Measurements from ENCODE around the gene ADGRF5. TPM values are rescaled to one million over a fixed set of nuclear protein-coding genes. Genes with fewer than 3 reads are reported as not detected.

Gene ADGRF5
- total and polyA plus RNA-seq, 8 donors = 2.2 to 7.6 (median 4.0) TPM

- no peaks in the 10 kb centered on the region for H3K9me3 ChIP-seq
- H3K4me3 ChIP-seq = no peak overlapping the region
- no peak overlapping the region for H3K27ac ChIP-seq
- FAIRE-seq = no peak
- H3K4me1 ChIP-seq = no peaks in the 10 kb centered on the region
- no peak for ATAC-seq
- no peak for DNase-seq
- H3K27me3 ChIP-seq = no peaks in the 10 kb centered on the region
- 27 to 38% methylated on average over 2 of the region's 2 CpGs for WGBS, 2 donors
- H3K36me3 ChIP-seq = no peaks in the 10 kb centered on the region
- TF ChIP-seq CTCF (IDR thresholded peaks at IDR 0.05) = no peak
- intact Hi-C loops (cut with DNase I) = no loop called here
Measured at GRCh38 chr6:46898006-46898405, 23.7 kb downstream of the ADGRF5 start.

DNA sequence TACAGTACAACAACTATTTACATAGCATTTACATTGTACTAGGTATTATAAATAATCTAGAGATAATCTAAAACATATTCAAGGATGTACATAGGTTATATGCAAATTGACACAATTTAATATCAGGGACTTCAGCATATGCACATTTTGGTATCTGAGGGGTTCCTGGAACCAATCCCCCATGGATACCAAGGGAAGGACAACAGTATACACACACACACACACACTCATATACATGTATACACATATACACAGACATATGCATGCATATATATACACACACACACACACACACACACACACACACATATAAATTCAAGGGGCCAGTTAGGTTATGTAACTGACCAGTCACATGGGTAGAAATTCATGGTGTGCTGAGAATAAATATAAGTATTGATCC lies 24.9 kb downstream of the ADGRF5 start:
- DNase-seq (no peak), ATAC-seq (no peak), FAIRE-seq (no peak)
- Histone ChIP-seq H3K27ac (no peak overlapping the region), H3K36me3 (no peaks in the 10 kb centered on the region), H3K4me1 (no peaks in the 10 kb centered on the region), H3K4me3 (no peak overlapping the region), H3K27me3 (peaks cover 0 to 4% (median 0%) of the 10 kb centered on the region in 4 donors), H3K9me3 (no peaks in the 10 kb centered on the region)
- intact Hi-C loops (cut with DNase I) = no loop called here
- no peak for TF ChIP-seq CTCF (IDR thresholded peaks at IDR 0.05)

- H3K9me3 ChIP-seq = no peaks in the 10 kb centered on the region
- intact Hi-C loops (cut with DNase I) = no loop called here
- ATAC-seq = peak in 1 of 4 donors; percentile 13
- no peak overlapping the region for H3K4me3 ChIP-seq
- H3K27me3 ChIP-seq = peaks cover 0 to 4% (median 0%) of the 10 kb centered on the region in 4 donors
- no peak for TF ChIP-seq CTCF (IDR thresholded peaks at IDR 0.05)
- DNase-seq = no peak
- H3K4me1 ChIP-seq = no peaks in the 10 kb centered on the region
- no peak for FAIRE-seq
- WGBS, 2 donors = 61 to 62% methylated on average over 7 of the region's 7 CpGs
- H3K36me3 ChIP-seq = no peaks in the 10 kb centered on the region
- H3K27ac ChIP-seq = no peak overlapping the region
Measured at GRCh38 chr6:46895930-46896329, 25.8 kb downstream of the ADGRF5 start.

GRCh38 chr6:46894433-46894832 lies 27.3 kb downstream of the ADGRF5 start:
- Histone ChIP-seq H3K4me3 (no peak overlapping the region), H3K27me3 (peaks cover 0 to 4% (median 0%) of the 10 kb centered on the region in 4 donors), H3K27ac (no peak overlapping the region), H3K4me1 (no peaks in the 10 kb centered on the region), H3K9me3 (no peaks in the 10 kb centered on the region), H3K36me3 (no peaks in the 10 kb centered on the region)
- no peak for TF ChIP-seq CTCF (IDR thresholded peaks at IDR 0.05)
- ATAC-seq = no peak
- DNase-seq = no peak
- no peak for FAIRE-seq
- intact Hi-C loops (cut with DNase I) = no loop called here

GRCh38 chr6:46893648-46894047 lies 28.1 kb downstream of the ADGRF5 start:
- 43 to 52% methylated on average over 1 of the region's 1 CpG for WGBS, 2 donors
- ATAC-seq (peak in 3 of 4 donors; percentile 52 to 82 (median 75)), FAIRE-seq (no peak), DNase-seq (no peak)
- H3K27ac ChIP-seq = no peak overlapping the region
- H3K9me3 ChIP-seq = no peaks in the 10 kb centered on the region
- no peaks in the 10 kb centered on the region for H3K36me3 ChIP-seq
- no peak for TF ChIP-seq CTCF (IDR thresholded peaks at IDR 0.05)
- intact Hi-C loops (cut with DNase I) = no loop called here
- no peaks in the 10 kb centered on the region for H3K4me1 ChIP-seq
- no peak overlapping the region for H3K4me3 ChIP-seq
- peaks cover 0 to 4% (median 0%) of the 10 kb centered on the region in 4 donors for H3K27me3 ChIP-seq
